HG03571 (cell line): ENCODE results near the gene CD207.
"Not testable (repeated sequence)": the region's sequence is repeated elsewhere in the genome, so short reads cannot be mapped to it uniquely, and the experiment has no call there.

ENCODE experiments used
- ATAC-seq: cut with Tn5 transposase; IDR thresholded peaks from one replicate; pipeline ENCODE4 v1.9.1; 2021; ENCODE audit not compliant: unreplicated experiment

CD207 gene

GRCh38 chr2:70829916-70830315 is 5.7 kb downstream of the CD207 start:
- ATAC-seq = no peak

- ATAC-seq = no peak
Measured at GRCh38 chr2:70828914-70829824, 6.4 kb downstream of the CD207 start.

GRCh38 chr2:70828115-70828514 is 7.5 kb downstream of the CD207 start:
- no peak for ATAC-seq

GRCh38 chr2:70827388-70827787 is 8.2 kb downstream of the CD207 start:
- no peak for ATAC-seq

GRCh38 chr2:70826696-70827350 is 8.8 kb downstream of the CD207 start:
- ATAC-seq = no peak

- no peak for ATAC-seq
Measured at GRCh38 chr2:70823249-70823648, 12.4 kb downstream of the CD207 start.

GRCh38 chr2:70822843-70823242 is 12.8 kb downstream of the CD207 start:
- no peak for ATAC-seq

- no peak for ATAC-seq
Measured at GRCh38 chr2:70820499-70820898, 15.1 kb downstream of the CD207 start, which contains the start of gene CLEC4F. CLEC4F (minus strand) TSS chr2:70820599; CDS start chr2:70820523, 76 bp downstream.

GRCh38 chr2:70817284-70817954 is 18.2 kb downstream of the CD207 start:
- ATAC-seq = no peak

- ATAC-seq = no peak
Measured at GRCh38 chr2:70816726-70817125, 18.9 kb downstream of the CD207 start.

GRCh38 chr2:70808983-70809958 is 26.3 kb downstream of the CD207 start:
- no peak for ATAC-seq

GRCh38 chr2:70807828-70808118 is 27.8 kb downstream of the CD207 start:
- no peak for ATAC-seq

- ATAC-seq = no peak
Measured at GRCh38 chr2:70807102-70807827, 28.4 kb downstream of the CD207 start.

GRCh38 chr2:70806620-70807019 is 29.0 kb downstream of the CD207 start:
- ATAC-seq = no peak

GRCh38 chr2:70806013-70806412 is 29.6 kb downstream of the CD207 start:
- ATAC-seq = no peak

GRCh38 chr2:70801607-70802263 is 33.9 kb downstream of the CD207 start:
- ATAC-seq = no peak

GRCh38 chr2:70799706-70800105 is 35.9 kb downstream of the CD207 start:
- ATAC-seq = no peak

GRCh38 chr2:70797996-70798395 is 37.6 kb downstream of the CD207 start:
- ATAC-seq = not testable (repeated sequence)

GRCh38 chr2:70797506-70797905 is 38.1 kb downstream of the CD207 start:
- no peak for ATAC-seq
